ENCODE measurements around the gene ABLIM2. TPM values are rescaled to one million over a fixed set of nuclear protein-coding genes. Genes with fewer than 3 reads are reported as not detected.

ABLIM2 gene
- polyA plus RNA-seq, 2 of the 4 experiments (the other 2 are of a cell fraction), result 0.21 to 0.40 TPM

DNA sequence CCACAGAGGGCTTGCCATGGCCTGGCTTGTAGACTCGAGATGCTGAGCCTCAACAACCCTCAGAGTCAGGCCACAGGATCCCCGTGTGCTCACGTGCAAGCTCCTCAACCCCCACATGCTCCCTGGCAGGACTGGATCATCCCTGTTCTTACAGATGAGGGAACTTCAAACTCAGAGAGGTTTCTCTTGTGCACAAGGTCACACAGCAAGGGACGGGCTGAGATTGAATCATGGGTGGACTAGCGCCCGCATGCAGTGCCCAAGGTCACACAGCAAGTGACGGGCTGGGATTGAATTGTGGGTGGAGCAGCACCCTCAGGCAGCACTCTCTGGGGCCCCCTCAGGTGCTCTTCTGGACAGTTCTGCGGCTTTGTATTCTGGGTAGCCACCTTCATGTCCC lies 158.4 kb downstream of the ABLIM2 start:
- Histone ChIP-seq H3K4me1 (no peaks in the 10 kb centered on the region), H3K4me3 (no peak overlapping the region), H3K9me3 (no peaks in the 10 kb centered on the region), H3K4me2 (no peak overlapping the region), H3K27ac (no peak overlapping the region)
- POLR2A ChIA-PET, result no interaction called here
- CTCF ChIA-PET, result interaction anchor here (5.2 kb wide), 1 partner anchor 13 kb away, joined by 29 read pairs; no protein-coding TSS in a partner anchor
- TF ChIP-seq POLR2A (IDR thresholded peaks at IDR 0.05; ENCODE audit: low read length) (no peak), CHD2 (IDR thresholded peaks at IDR 0.05; ENCODE audit: low read length, partially characterized antibody) (no peak), RNF2 (IDR thresholded peaks at IDR 0.05; ENCODE audit: borderline replicate concordance, low read depth) (no peak), RAD21 (conservative IDR thresholded peaks at IDR 0.05 in 1 of 2, IDR thresholded peaks at IDR 0.05 in 1 of 2) (no peak), JUNB (IDR thresholded peaks at IDR 0.05) (no peak), FOSB (CRISPR knock-in tag; IDR thresholded peaks at IDR 0.05) (no peak), RFX5 (IDR thresholded peaks at IDR 0.05) (no peak), RCOR1 (IDR thresholded peaks at IDR 0.05; ENCODE audit: low read depth, low read length) (no peak)
- TF ChIP-seq, protein P1, sequence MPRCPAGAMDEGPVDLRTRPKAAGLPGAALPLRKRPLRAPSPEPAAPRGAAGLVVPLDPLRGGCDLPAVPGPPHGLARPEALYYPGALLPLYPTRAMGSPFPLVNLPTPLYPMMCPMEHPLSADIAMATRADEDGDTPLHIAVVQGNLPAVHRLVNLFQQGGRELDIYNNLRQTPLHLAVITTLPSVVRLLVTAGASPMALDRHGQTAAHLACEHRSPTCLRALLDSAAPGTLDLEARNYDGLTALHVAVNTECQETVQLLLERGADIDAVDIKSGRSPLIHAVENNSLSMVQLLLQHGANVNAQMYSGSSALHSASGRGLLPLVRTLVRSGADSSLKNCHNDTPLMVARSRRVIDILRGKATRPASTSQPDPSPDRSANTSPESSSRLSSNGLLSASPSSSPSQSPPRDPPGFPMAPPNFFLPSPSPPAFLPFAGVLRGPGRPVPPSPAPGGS (IDR thresholded peaks at IDR 0.05), result no peak
- TF ChIP-seq, protein P2, sequence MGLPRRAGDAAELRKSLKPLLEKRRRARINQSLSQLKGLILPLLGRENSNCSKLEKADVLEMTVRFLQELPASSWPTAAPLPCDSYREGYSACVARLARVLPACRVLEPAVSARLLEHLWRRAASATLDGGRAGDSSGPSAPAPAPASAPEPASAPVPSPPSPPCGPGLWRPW (IDR thresholded peaks at IDR 0.05), result no peak
- TF ChIP-seq, protein P3, sequence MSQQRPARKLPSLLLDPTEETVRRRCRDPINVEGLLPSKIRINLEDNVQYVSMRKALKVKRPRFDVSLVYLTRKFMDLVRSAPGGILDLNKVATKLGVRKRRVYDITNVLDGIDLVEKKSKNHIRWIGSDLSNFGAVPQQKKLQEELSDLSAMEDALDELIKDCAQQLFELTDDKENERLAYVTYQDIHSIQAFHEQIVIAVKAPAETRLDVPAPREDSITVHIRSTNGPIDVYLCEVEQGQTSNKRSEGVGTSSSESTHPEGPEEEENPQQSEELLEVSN (IDR thresholded peaks at IDR 0.05; ENCODE audit: borderline replicate concordance, low read depth), result no peak
- WGBS (ENCODE audit: missing lambda C conversion rate), result 90% methylated on average over 4 of the region's 8 CpGs
- DNase-seq (ENCODE audit: low read depth in 1 of 2, low spot score in 1 of 2) (no peak), ATAC-seq (no peak), FAIRE-seq (no peak)

DNA sequence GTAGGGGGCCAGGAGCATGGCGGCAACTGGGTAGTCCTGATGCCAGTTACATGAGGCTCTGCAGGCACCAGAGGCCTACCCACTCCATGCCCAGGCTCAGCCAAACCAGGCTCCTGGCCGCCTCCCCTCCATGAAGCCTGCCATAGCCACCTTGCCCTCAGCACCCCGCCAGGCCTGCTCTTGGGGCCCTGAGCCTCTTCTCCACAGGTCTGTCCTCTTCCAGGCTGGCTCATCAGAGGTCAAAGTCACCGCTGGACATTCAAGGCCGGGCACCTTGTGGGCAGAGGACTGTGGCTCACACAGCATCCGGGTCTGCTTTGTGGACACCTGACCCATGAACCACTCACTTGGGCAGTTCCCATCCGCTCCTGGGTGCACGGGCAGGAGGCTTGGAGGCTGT lies 158.9 kb downstream of the ABLIM2 start:
- ATAC-seq, result no peak
- WGBS (ENCODE audit: missing lambda C conversion rate), result 89% methylated on average over 3 of the region's 8 CpGs
- FAIRE-seq, result no peak

More for the DNA sequence above, 158.9 kb downstream of the ABLIM2 start:
- DNase-seq (ENCODE audit: low read depth in 1 of 2, low spot score in 1 of 2), result no peak
- ChIA-PET CTCF (interaction anchor here (5.2 kb wide), 1 partner anchor 12 kb away, joined by 29 read pairs; no protein-coding TSS in a partner anchor), POLR2A (no interaction called here)
- Histone ChIP-seq H3K4me1 (no peaks in the 10 kb centered on the region), H3K9me3 (no peaks in the 10 kb centered on the region), H3K4me3 (no peak overlapping the region), H3K4me2 (no peak overlapping the region), H3K27ac (no peak overlapping the region)
- TF ChIP-seq POLR2AphosphoS2 (conservative IDR thresholded peaks at IDR 0.05; ENCODE audit: low read length) (no peak), HOXB13 (CRISPR knock-in tag; IDR thresholded peaks at IDR 0.05; ENCODE audit: low read depth) (no peak), FOXS1 (CRISPR knock-in tag; IDR thresholded peaks at IDR 0.05) (no peak), CBX2 (IDR thresholded peaks at IDR 0.05; ENCODE audit: borderline replicate concordance, low read depth) (no peak), JUNB (IDR thresholded peaks at IDR 0.05) (no peak), ESRRA (IDR thresholded peaks at IDR 0.05; ENCODE audit: borderline replicate concordance, low read length) (no peak), RFX5 (IDR thresholded peaks at IDR 0.05) (no peak), SREBF2 (IDR thresholded peaks at IDR 0.05) (no peak), FOSB (CRISPR knock-in tag; IDR thresholded peaks at IDR 0.05) (no peak), RARB (CRISPR knock-in tag; IDR thresholded peaks at IDR 0.05) (no peak)
- TF ChIP-seq, protein P4, sequence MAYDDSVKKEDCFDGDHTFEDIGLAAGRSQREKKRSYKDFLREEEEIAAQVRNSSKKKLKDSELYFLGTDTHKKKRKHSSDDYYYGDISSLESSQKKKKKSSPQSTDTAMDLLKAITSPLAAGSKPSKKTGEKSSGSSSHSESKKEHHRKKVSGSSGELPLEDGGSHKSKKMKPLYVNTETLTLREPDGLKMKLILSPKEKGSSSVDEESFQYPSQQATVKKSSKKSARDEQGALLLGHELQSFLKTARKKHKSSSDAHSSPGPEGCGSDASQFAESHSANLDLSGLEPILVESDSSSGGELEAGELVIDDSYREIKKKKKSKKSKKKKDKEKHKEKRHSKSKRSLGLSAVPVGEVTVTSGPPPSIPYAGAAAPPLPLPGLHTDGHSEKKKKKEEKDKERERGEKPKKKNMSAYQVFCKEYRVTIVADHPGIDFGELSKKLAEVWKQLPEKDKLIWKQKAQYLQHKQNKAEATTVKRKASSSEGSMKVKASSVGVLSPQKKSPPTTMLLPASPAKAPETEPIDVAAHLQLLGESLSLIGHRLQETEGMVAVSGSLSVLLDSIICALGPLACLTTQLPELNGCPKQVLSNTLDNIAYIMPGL (CRISPR knock-in tag; IDR thresholded peaks at IDR 0.05; ENCODE audit: borderline replicate concordance), result no peak
- TF ChIP-seq, protein P5, sequence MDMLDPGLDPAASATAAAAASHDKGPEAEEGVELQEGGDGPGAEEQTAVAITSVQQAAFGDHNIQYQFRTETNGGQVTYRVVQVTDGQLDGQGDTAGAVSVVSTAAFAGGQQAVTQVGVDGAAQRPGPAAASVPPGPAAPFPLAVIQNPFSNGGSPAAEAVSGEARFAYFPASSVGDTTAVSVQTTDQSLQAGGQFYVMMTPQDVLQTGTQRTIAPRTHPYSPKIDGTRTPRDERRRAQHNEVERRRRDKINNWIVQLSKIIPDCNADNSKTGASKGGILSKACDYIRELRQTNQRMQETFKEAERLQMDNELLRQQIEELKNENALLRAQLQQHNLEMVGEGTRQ (IDR thresholded peaks at IDR 0.05), result no peak
- TF ChIP-seq, protein P6, sequence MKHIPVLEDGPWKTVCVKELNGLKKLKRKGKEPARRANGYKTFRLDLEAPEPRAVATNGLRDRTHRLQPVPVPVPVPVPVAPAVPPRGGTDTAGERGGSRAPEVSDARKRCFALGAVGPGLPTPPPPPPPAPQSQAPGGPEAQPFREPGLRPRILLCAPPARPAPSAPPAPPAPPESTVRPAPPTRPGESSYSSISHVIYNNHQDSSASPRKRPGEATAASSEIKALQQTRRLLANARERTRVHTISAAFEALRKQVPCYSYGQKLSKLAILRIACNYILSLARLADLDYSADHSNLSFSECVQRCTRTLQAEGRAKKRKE (CRISPR knock-in tag; IDR thresholded peaks at IDR 0.05; ENCODE audit: low read depth), result no peak
